ENCODE measurements around the gene ADAMTS3. TPM values are rescaled to one million over a fixed set of nuclear protein-coding genes. Genes with fewer than 3 reads are reported as not detected.
A peak's percentile ranks its signal among the peaks of the same experiment; 100 is the strongest.

ADAMTS3 gene
- total and polyA plus RNA-seq, 9 of the 15 experiments (the other 6 are each of a cell fraction or from before 2014, with no cell fraction given) = 4.0 to 18.0 (median 12.1) TPM

- TF ChIP-seq E2F6 (IDR thresholded peaks at IDR 0.05; ENCODE audit: borderline replicate concordance in 1 of 2, extremely low read depth in 1 of 2, insufficient read depth in 1 of 2, insufficient read length in 1 of 2, low read depth in 1 of 2, low read length in 1 of 2, poor library complexity in 1 of 2, severe bottlenecking in 1 of 2) (peak; percentile 19 to 21), PURB (CRISPR knock-in tag; IDR thresholded peaks at IDR 0.05; ENCODE audit: low read depth) (no peak), FOXJ2 (tag; IDR thresholded peaks at IDR 0.05) (no peak), HNRNPLL (IDR thresholded peaks at IDR 0.05; ENCODE audit: low read depth, low read length, poor library complexity, severe bottlenecking) (peak; percentile 72), ZFP30 (CRISPR knock-in tag; IDR thresholded peaks at IDR 0.05; ENCODE audit: borderline replicate concordance) (no peak), RBM34 (IDR thresholded peaks at IDR 0.05; ENCODE audit: borderline replicate concordance, insufficient read depth, low read length) (no peak), NCOA2 (IDR thresholded peaks at IDR 0.05; ENCODE audit: partially characterized antibody in 2 of 2) (no peak), TCFL5 (CRISPR knock-in tag; conservative IDR thresholded peaks at IDR 0.05) (no peak), SMAD4 (CRISPR knock-in tag; conservative IDR thresholded peaks at IDR 0.05) (peak; percentile 76), ZNF282 (CRISPR knock-in tag; IDR thresholded peaks at IDR 0.05) (no peak), CTCFL (IDR thresholded peaks at IDR 0.05; ENCODE audit: borderline replicate concordance, insufficient read depth, low read depth, low read length, poor library complexity, severe bottlenecking) (peak; percentile 58), ASH1L (IDR thresholded peaks at IDR 0.05; ENCODE audit: borderline replicate concordance, low read depth, partially characterized antibody) (no peak), RNF2 (IDR thresholded peaks at IDR 0.05) (peak; percentile 85), POLR2AphosphoS5 (IDR thresholded peaks at IDR 0.05; ENCODE audit: control insufficient read depth, insufficient read depth, low read depth, low read length) (peak; percentile 58), ZBTB26 (CRISPR knock-in tag; IDR thresholded peaks at IDR 0.05) (no peak)
- TF ChIP-seq, protein P1, sequence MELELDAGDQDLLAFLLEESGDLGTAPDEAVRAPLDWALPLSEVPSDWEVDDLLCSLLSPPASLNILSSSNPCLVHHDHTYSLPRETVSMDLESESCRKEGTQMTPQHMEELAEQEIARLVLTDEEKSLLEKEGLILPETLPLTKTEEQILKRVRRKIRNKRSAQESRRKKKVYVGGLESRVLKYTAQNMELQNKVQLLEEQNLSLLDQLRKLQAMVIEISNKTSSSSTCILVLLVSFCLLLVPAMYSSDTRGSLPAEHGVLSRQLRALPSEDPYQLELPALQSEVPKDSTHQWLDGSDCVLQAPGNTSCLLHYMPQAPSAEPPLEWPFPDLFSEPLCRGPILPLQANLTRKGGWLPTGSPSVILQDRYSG (tag; conservative IDR thresholded peaks at IDR 0.05; ENCODE audit: low read depth) = no peak
- TF ChIP-seq, protein P2, sequence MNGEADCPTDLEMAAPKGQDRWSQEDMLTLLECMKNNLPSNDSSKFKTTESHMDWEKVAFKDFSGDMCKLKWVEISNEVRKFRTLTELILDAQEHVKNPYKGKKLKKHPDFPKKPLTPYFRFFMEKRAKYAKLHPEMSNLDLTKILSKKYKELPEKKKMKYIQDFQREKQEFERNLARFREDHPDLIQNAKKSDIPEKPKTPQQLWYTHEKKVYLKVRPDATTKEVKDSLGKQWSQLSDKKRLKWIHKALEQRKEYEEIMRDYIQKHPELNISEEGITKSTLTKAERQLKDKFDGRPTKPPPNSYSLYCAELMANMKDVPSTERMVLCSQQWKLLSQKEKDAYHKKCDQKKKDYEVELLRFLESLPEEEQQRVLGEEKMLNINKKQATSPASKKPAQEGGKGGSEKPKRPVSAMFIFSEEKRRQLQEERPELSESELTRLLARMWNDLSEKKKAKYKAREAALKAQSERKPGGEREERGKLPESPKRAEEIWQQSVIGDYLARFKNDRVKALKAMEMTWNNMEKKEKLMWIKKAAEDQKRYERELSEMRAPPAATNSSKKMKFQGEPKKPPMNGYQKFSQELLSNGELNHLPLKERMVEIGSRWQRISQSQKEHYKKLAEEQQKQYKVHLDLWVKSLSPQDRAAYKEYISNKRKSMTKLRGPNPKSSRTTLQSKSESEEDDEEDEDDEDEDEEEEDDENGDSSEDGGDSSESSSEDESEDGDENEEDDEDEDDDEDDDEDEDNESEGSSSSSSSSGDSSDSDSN (IDR thresholded peaks at IDR 0.05; ENCODE audit: borderline replicate concordance in 1 of 2, low read depth in 2 of 2, low read length in 2 of 2) = peak; percentile 17 to 62; a peak in 2 of 4 replicates
Measured at GRCh38 chr4:72567821-72568675, 973 bp downstream of the ADAMTS3 start (continued).

All from K562 (cell line).